Motor neuron (in vitro differentiated cells): ENCODE measurements around the gene PCGF3. TPM values are rescaled to one million over a fixed set of nuclear protein-coding genes. Genes with fewer than 3 reads are reported as not detected.

Experiments used
- ATAC-seq, 8 experiments: fragments of 200-7000 bp; cut with Tn5 transposase; replicated peaks in 6 of 8; 2 replicates each; pipeline ENCODE4 v1.8.0; 2021; ENCODE audit warnings: mild to moderate bottlenecking in 8 of 8, moderate library complexity in 8 of 8
- H3K27ac ChIP-seq, 2 donors: fragments of 250-450 bp; sonication (Bioruptor Pico); 2 replicates each; pipeline ENCODE4 v1.9.0; 2021; ENCODE audit warnings: antibody characterized with exemption in 2 of 2, mild to moderate bottlenecking in 2 of 2, moderate library complexity in 1 of 2
- H3K4me1 ChIP-seq, 2 donors: fragments of 250-450 bp; sonication (Bioruptor Pico); replicated peaks in 1 of 2; 2 replicates each; pipeline ENCODE4 v1.6.1; 2021; ENCODE audit warnings: antibody characterized with exemption in 2 of 2, mild to moderate bottlenecking in 2 of 2, moderate library complexity in 1 of 2
- H3K4me3 ChIP-seq, 5 donors: fragments of 250-450 bp; sonication (Bioruptor Pico); 2 replicates each; pipeline ENCODE4 v1.9.0; 2021; ENCODE audit warnings: antibody characterized with exemption in 5 of 5, mild to moderate bottlenecking in 5 of 5, moderate library complexity in 4 of 5
- WGBS, 10 experiments: fragments of 450-650 bp; shearing (Covaris generic); methylation state at CpG; one replicate each; pipeline ENCODE4 v1.0.0; 2022; 5-methylcytosine and 5-hydroxymethylcytosine counted together
- in situ Hi-C, 9 experiments: fragments of 400-800 bp; cut with MboI; loops; one replicate each; pipeline ENCODE4 v1.15.0; 2021; ENCODE audit warnings: low sequenced_read_pairs in 9 of 9, low pct_unique_long_range_greater_than_20kb in 2 of 9; ENCODE audit not compliant: unreplicated experiment in 9 of 9
- total RNA-seq, 8 experiments: library from RNA; unstranded; fragments of 300-600 nt; gene quantifications; 2 replicates each; pipeline versions ENCODE4 v1.2.3 to v1.2.4, GENCODE V29; 2022

Gene PCGF3
- total RNA-seq, 8 experiments from 2014 or later: 21.8 to 86.9 (median 42.1) TPM

- H3K27ac ChIP-seq: peak within 1 kb of the TSS; percentile 80 to 89
- in situ Hi-C loops: loop anchor here in 1 of 9 experiments (5.0 kb wide), 1 partner anchor 72 kb away; no protein-coding TSS in a partner anchor
- H3K4me3 ChIP-seq: peak within 1 kb of the TSS; percentile 59 to 94 (median 66)
- WGBS, 10 experiments: 0 to 5% (median 1%) methylated on average over 1 to 17 of the region's 84 CpGs; no CpG with 5 or more reads in 6 of the 10 experiments
- ATAC-seq: peak; percentile 74 to 93 (median 90)
- peaks cover 11 to 12% of the 10 kb centered on the region in 2 donors for H3K4me1 ChIP-seq
Measured at GRCh38 chr4:674172-675035, 31.2 kb upstream of the PCGF3 start, which contains the start of the genes ATP5ME and MYL5. Gene ATP5ME (minus strand): TSS chr4:674276. CDS start chr4:674247, 29 bp downstream. Gene MYL5 (plus strand): TSS chr4:674542. CDS start chr4:678027, 3,485 bp downstream.

GRCh38 chr4:675036-675882 lies 30.4 kb upstream of the PCGF3 start:
- peak overlapping the region; percentile 80 to 89 for H3K27ac ChIP-seq
- peaks cover 14% of the 10 kb centered on the region in 2 donors for H3K4me1 ChIP-seq
- ATAC-seq: peak; percentile 1 to 12 (median 4)
- in situ Hi-C loops: loop anchor here in 1 of 9 experiments (5.0 kb wide), 1 partner anchor 73 kb away; no protein-coding TSS in a partner anchor
- H3K4me3 ChIP-seq: peak overlapping the region; percentile 59 to 94 (median 66)
- 44 to 94% (median 91%) methylated on average over 5 to 8 of the region's 26 CpGs; no CpG with 5 or more reads in 5 of the 10 experiments for WGBS, 10 experiments

GRCh38 chr4:675980-676870 lies 29.4 kb upstream of the PCGF3 start:
- H3K4me1 ChIP-seq: peaks cover 20% of the 10 kb centered on the region in 2 donors
- no peak for ATAC-seq
- in situ Hi-C loops: loop anchor here in 1 of 9 experiments (5.0 kb wide), 1 partner anchor 74 kb away; no protein-coding TSS in a partner anchor
- no peak overlapping the region for H3K27ac ChIP-seq
- H3K4me3 ChIP-seq: no peak overlapping the region
- 60 to 85% (median 80%) methylated on average over 1 to 4 of the region's 19 CpGs; no CpG with 5 or more reads in 7 of the 10 experiments for WGBS, 10 experiments

- 53 to 100% methylated on average over 1 to 3 of the region's 8 CpGs; no CpG with 5 or more reads in 8 of the 10 experiments for WGBS, 10 experiments
- no peak for ATAC-seq
- no peak overlapping the region for H3K27ac ChIP-seq
- H3K4me1 ChIP-seq: peaks cover 20% of the 10 kb centered on the region in 2 donors
- in situ Hi-C loops: loop anchor here in 1 of 9 experiments (5.0 kb wide), 1 partner anchor 75 kb away; no protein-coding TSS in a partner anchor
- no peak overlapping the region for H3K4me3 ChIP-seq
Measured at GRCh38 chr4:676871-677235, 28.8 kb upstream of the PCGF3 start.

- peak in 3 of 8 experiments; percentile 11 to 34 (median 14) for ATAC-seq
- in situ Hi-C loops: loop anchor here in 1 of 9 experiments (5.0 kb wide), 1 partner anchor 75 kb away; no protein-coding TSS in a partner anchor
- 15 to 88% (median 80%) methylated on average over 1 to 8 of the region's 26 CpGs; no CpG with 5 or more reads in 5 of the 10 experiments for WGBS, 10 experiments
- Histone ChIP-seq H3K27ac (no peak overlapping the region), H3K4me3 (no peak overlapping the region), H3K4me1 (peaks cover 20% of the 10 kb centered on the region in 2 donors)
Measured at GRCh38 chr4:677431-678293, 28.0 kb upstream of the PCGF3 start.

- 40 to 85% (median 64%) methylated on average over 1 to 6 of the region's 14 CpGs; no CpG with 5 or more reads in 6 of the 10 experiments for WGBS, 10 experiments
- in situ Hi-C loops: loop anchor here in 1 of 9 experiments (5.0 kb wide), 1 partner anchor 76 kb away; no protein-coding TSS in a partner anchor
- ATAC-seq: no peak
Measured at GRCh38 chr4:678331-679103, 27.1 kb upstream of the PCGF3 start.

GRCh38 chr4:679104-679481 lies 26.5 kb upstream of the PCGF3 start:
- ATAC-seq: no peak
- Histone ChIP-seq H3K4me1 (peaks cover 13% of the 10 kb centered on the region in 2 donors), H3K4me3 (no peak overlapping the region), H3K27ac (no peak overlapping the region)
- in situ Hi-C loops: loop anchor here in 1 of 9 experiments (5.0 kb wide), 1 partner anchor 77 kb away; no protein-coding TSS in a partner anchor
- WGBS, 10 experiments: 60 to 91% methylated on average over 1 to 7 of the region's 13 CpGs; no CpG with 5 or more reads in 8 of the 10 experiments

More at GRCh38 chr4:678331-679103, 27.1 kb upstream of the PCGF3 start:
- no peak overlapping the region for H3K4me3 ChIP-seq
- H3K4me1 ChIP-seq: peaks cover 13% of the 10 kb centered on the region in 2 donors
- H3K27ac ChIP-seq: no peak overlapping the region

GRCh38 chr4:679629-680028 lies 26.0 kb upstream of the PCGF3 start:
- Histone ChIP-seq H3K27ac (no peak overlapping the region), H3K4me1 (peaks cover 13% of the 10 kb centered on the region in 2 donors), H3K4me3 (no peak overlapping the region)
- in situ Hi-C loops: loop anchor here in 1 of 9 experiments (5.0 kb wide), 1 partner anchor 77 kb away; no protein-coding TSS in a partner anchor
- 70 to 100% (median 100%) methylated on average over 1 to 2 of the region's 11 CpGs; no CpG with 5 or more reads in 7 of the 10 experiments for WGBS, 10 experiments
- ATAC-seq: no peak

GRCh38 chr4:680091-680490 lies 25.5 kb upstream of the PCGF3 start:
- no peak for ATAC-seq
- H3K4me3 ChIP-seq: no peak overlapping the region
- H3K4me1 ChIP-seq: peaks cover 12 to 13% of the 10 kb centered on the region in 2 donors
- 100% methylated on average over 1 of the region's 9 CpGs; no CpG with 5 or more reads in 9 of the 10 experiments for WGBS, 10 experiments
- in situ Hi-C loops: no loop called here
- H3K27ac ChIP-seq: no peak overlapping the region

GRCh38 chr4:680551-680927 lies 25.1 kb upstream of the PCGF3 start:
- peak in 5 of 8 experiments; percentile 1 to 35 (median 30) for ATAC-seq
- in situ Hi-C loops: no loop called here
- 0 to 70% (median 20%) methylated on average over 1 to 5 of the region's 17 CpGs; no CpG with 5 or more reads in 5 of the 10 experiments for WGBS, 10 experiments
- Histone ChIP-seq H3K4me1 (peaks cover 7 to 9% of the 10 kb centered on the region in 2 donors), H3K4me3 (peak overlapping the region in 4 of 5 donors; percentile 27 to 40 (median 32)), H3K27ac (peak overlapping the region in 1 of 2 donors; percentile 14)
